HUDEP-2 (cell line): ENCODE measurements around the gene RARS1.

Source experiments
- DNase-seq, 76 experiments: peaks; one replicate each; lab custom pipeline; 2025; ENCODE audit not compliant: unreplicated experiment in 76 of 76; lab: John Stamatoyannopoulos, UW

RARS1 gene

DNA sequence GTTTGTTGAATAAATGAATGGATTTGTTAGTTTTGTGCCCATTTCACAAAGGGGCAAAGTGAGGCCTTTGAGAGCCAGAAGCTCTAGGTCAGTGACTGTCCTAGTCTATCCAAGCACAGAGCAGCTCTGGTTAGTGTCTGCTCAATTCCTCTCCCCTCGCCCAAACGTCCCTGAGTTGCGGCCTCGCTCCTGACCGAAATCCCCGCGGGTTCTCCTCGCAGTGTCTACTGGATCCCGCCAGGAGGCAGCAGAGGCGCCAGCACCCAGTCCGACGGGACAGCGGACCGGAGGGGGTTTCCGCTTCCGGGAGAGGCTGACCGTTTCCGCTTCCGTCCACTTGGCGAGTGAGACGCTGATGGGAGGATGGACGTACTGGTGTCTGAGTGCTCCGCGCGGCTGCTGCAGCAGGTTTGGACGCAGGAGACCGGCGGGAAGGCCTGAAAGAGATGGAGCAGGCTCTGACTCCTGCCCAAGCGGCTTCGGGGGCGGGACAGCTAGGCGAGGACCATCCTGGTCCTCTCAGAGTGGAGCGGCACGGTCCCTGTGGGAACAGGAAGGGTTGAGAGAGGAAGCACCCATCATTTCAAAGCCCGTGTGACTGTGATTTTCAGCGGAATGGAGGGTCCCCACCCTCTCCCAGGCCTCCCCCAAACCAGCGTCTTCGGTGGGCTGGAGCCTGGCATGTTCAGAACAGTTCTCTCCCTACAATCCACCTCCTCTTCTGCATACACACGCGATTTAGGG, at the start of gene RARS1:
TSS of gene RARS1 (plus strand) at position 336 of the 744 bp plus-strand sequence. CDS start at position 364, 28 bp downstream.
- DNase-seq, result peak in 74 of 76 experiments; percentile 41 to 93 (median 82)

DNA sequence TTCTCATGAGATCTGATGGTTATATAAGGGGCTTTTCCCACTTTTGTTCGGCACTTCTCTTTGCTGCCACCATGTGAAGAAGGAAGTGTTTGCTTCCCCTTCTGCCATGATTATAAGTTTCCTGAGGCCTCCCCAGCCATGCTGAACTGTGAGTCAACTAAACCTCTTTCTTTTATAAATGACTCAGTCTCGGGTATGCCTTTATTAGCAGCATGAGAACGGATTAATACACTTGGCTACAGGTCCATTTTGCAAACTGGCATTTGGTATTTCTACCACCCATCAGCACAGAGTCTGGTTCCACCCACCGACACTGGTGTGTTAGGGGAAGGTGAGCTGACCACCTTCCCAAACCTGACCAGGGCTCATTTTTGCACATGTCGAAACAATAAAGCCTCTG, 47.9 kb upstream of the RARS1 start:
- DNase-seq, result no peak

DNA sequence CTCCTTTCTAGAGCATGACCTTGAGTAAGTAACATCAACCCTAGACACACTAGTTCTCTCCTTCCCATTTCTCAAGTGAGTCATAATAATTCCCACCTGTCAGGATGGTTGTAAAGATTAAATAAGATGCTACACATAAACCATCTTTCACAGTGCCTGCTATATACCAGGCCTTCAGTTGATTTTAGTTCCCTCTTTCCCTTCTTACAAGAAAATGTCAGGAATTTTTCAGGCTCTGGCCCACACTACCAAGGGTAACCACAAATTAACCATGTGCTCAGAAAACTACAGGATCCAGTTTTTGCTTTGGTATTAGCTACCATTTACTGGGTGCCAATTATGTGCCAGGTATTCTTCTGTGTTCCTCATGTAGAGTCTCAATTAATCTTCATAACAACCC, 42.7 kb upstream of the RARS1 start:
- DNase-seq, result no peak

GRCh38 chr5:168443950-168444700, 42.1 kb upstream of the RARS1 start:
- DNase-seq, result no peak

- DNase-seq, result peak in 1 of 76 experiments; percentile 4
These were observed 39.2 kb upstream of the RARS1 start for GRCh38 chr5:168446983-168447619.

DNA sequence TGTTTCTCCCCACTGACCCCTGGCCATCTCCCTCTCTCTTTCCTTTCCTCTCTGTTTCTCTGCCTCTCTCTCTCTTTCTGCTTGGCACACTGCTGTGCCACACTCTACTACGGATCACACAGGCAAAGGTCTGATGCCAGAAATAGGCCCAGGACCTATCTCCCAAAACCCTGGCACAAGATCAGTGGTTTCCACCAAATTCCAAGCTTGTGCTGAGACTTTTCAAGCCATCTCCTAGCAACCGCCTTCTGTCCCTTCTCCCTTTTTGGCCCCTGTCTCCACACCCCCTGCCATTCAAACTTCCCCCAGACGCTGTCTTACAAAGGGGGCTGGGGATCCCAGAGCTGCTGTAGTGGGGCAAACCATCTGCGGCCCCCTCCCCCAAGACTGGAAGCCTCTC, 38.5 kb upstream of the RARS1 start:
- DNase-seq, result no peak

- DNase-seq, result no peak
These were observed 37.1 kb upstream of the RARS1 start for GRCh38 chr5:168449166-168449565.

- DNase-seq, result no peak
These were observed 34.7 kb upstream of the RARS1 start for GRCh38 chr5:168451565-168451964.

DNA sequence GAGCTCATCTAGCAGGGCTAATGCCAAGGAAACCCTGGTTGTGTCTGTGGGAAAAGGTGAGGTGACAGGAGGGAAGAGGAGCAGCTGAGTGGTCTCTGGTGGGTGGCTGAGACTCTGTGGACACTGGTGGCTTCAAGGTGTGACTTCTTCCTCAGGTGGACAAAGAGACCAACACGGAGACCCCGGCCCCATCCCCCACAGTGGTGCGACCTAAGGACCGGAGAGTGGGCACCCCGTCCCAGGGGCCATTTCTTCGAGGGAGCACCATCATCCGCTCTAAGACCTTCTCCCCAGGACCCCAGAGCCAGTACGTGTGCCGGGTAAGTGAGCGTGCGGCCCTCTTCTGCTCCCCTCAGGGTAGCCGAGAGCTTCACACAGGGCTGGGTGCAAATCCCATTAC, 31.1 kb upstream of the RARS1 start:
- DNase-seq, result no peak

DNA sequence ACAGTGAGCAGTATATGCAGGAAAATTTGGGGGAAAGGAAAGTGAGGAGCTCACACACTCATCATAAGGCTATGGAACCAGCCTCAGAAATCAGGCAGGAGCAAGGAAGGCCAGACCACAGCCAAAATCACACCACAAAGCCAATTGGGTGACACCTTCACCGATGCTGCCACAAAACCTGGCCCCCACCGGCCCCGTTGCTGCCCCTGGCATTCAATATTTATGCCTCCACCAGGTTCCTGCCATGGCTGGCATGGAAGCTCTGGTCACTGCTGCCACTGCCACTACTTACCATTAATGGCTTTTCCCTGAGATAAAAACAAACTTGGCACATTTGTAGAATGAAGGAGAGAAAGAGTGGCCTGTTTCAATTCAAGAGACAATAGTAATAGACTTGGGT, 28.7 kb upstream of the RARS1 start:
- no peak for DNase-seq

GRCh38 chr5:168460606-168461005, 25.7 kb upstream of the RARS1 start:
- DNase-seq, result no peak

- no peak for DNase-seq
These were observed 23.2 kb upstream of the RARS1 start for GRCh38 chr5:168463081-168463480.

DNA sequence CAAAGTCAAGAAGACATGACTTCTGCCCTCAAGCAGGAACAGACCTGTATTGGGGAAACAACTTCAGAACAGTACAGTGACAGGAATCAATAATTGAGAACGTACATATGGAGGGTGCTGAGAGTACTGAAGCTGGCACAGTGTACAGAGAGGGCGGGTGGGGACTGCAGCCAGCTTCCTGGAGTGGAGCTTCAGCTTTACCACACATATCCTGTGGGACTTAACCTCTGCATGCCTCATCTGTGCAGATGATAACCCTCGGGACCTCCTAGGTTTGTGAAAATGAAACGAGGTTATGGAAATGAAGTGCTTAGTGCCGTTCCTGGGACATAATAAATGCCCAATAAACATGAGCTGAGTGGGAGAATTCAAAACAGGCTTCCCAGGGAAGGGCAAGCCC, 22.1 kb upstream of the RARS1 start:
- DNase-seq, result no peak

GRCh38 chr5:168464641-168465040, 21.6 kb upstream of the RARS1 start:
- DNase-seq, result no peak

- no peak for DNase-seq
These were observed 18.4 kb upstream of the RARS1 start for GRCh38 chr5:168467755-168468330.

GRCh38 chr5:168468836-168469235, 17.4 kb upstream of the RARS1 start:
- DNase-seq, result no peak

- DNase-seq, result no peak
These were observed 16.5 kb upstream of the RARS1 start for GRCh38 chr5:168469816-168470215.

DNA sequence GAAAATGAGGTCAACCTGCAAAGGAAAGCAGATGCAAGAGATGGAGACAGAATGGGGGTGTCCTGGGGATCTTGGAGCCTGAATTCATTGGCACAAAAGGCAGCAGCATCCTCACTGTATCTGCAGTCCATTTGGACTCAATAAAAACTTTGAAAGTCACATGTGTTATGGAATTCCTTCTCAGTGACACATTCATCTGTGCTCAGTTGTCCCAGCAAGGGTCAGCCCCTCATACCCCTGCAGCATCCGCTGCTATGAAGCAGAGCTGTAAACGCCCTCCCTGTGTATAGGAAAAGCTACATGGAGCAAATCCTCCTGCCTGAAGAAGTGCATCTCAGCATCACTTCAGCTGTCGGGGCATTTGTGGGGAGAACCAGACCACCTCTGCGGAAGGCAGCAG, 14.5 kb upstream of the RARS1 start:
- no peak for DNase-seq

DNA sequence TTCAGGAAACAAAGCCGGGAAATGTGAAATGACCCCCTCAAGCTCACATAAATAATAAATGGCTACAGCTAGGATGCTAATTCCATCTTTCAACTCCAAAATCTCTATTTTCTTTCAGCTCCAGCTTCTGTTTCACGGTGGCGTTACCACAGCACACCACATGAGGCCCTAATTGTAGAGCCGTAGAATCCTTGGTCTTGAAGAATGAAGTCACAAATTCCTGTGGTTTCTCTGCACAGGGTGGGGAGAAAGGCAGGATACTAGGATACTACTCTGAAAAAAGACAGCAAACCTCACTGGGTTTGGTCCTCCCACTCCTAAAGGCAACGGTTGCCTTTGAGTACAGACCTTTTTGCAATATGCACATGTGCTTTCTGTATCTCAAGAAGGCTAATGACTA, 13.9 kb upstream of the RARS1 start:
- no peak for DNase-seq

DNA sequence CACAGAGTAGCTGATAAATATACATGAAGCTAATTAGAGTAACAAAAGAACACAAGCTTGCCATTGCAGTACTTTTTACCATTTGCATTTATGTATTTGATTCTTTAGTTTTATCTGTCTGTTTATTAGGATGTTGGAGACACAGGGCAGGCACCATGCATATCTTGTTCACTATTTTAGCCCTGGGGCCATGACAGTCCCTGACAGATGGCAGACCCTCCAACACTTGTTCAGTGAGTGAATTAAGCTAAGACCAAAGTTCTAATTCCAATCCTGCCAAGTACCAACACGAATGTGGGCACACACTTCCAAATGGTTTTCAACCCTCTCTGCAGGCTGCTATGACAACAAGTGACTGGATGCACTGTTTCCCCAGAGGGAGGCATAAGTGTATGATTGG, 12.0 kb upstream of the RARS1 start:
- DNase-seq, result no peak

- peak in 7 of 76 experiments; percentile 1 to 20 (median 7) for DNase-seq
These were observed 9.2 kb upstream of the RARS1 start for GRCh38 chr5:168477060-168477459.
